GM12878 (cell line): Measurements from ENCODE around the gene DESI2. TPM values are rescaled to one million over a fixed set of nuclear protein-coding genes. Genes with fewer than 3 reads are reported as not detected.

Experiments used
- ATF7 ChIP-seq: fragments of 450-650 bp; IDR thresholded peaks from 2 replicates; pipeline ENCODE4 v1.6.1; 2016; ENCODE audit warnings: low read depth, mild to moderate bottlenecking
- BCL11A ChIP-seq: IDR thresholded peaks from 2 replicates; pipeline ENCODE4 v1.6.1; 2011; ENCODE audit warnings: low read depth, low read length
- CBX3 ChIP-seq: fragments of 200-600 bp; sonication (generic); IDR thresholded peaks from 2 replicates; pipeline ENCODE4 v1.6.1; 2016; ENCODE audit warnings: low read depth, borderline replicate concordance
- CBX5 ChIP-seq: sonication (generic); IDR thresholded peaks from 2 replicates; pipeline ENCODE4 v1.6.1; 2016; ENCODE audit warnings: low read depth, moderate library complexity, mild to moderate bottlenecking, inconsistent platforms
- CEBPZ ChIP-seq: fragments of 150-350 bp; IDR thresholded peaks from 2 replicates; pipeline ENCODE4 v1.6.1; 2016; ENCODE audit warnings: low read depth, low read length
- EED ChIP-seq: sonication (generic); IDR thresholded peaks from 2 replicates; pipeline ENCODE4 v1.6.1; 2016; ENCODE audit warnings: antibody characterized with exemption, low read depth
- EP300 ChIP-seq, 2 experiments: fragments of 150-350 bp in 1 of 2; IDR thresholded peaks; 2 replicates each; pipeline ENCODE4 v1.6.1; 2011 to 2012; ENCODE audit warnings: low read depth in 2 of 2, low read length in 2 of 2, borderline replicate concordance in 1 of 2, improper control_type of control experiment in 1 of 2, inconsistent platforms in 1 of 2; ENCODE audit not compliant: control insufficient read depth in 1 of 2
- ETV6 ChIP-seq, 2 experiments: fragments of 450-650 bp in 1 of 2; IDR thresholded peaks in 1 of 2; conservative IDR thresholded peaks in 1 of 2; 2 replicates each; pipeline ENCODE4 v1.6.1; 2014; ENCODE audit warnings: antibody characterized with exemption in 1 of 2, borderline replicate concordance in 1 of 2, low read depth in 1 of 2, mild to moderate bottlenecking in 1 of 2, moderate library complexity in 1 of 2
- FOXK2 ChIP-seq: fragments of 450-650 bp; IDR thresholded peaks from 2 replicates; pipeline ENCODE4 v1.6.1; 2017; ENCODE audit warnings: mild to moderate bottlenecking, moderate library complexity
- JUNB ChIP-seq: IDR thresholded peaks from 2 replicates; pipeline ENCODE4 v1.6.1; 2016; ENCODE audit warnings: antibody characterized with exemption, mild to moderate bottlenecking
- LARP7 ChIP-seq: fragments of 450-650 bp; IDR thresholded peaks from 2 replicates; pipeline ENCODE4 v1.6.1; 2017; ENCODE audit warnings: mild to moderate bottlenecking
- NFYB ChIP-seq: IDR thresholded peaks from 2 replicates; pipeline ENCODE4 v1.6.1; 2011; ENCODE audit warnings: low read depth, mild to moderate bottlenecking, low read length, improper control_type of control experiment, moderate library complexity; ENCODE audit not compliant: insufficient read depth
- NRF1 ChIP-seq: conservative IDR thresholded peaks from 2 replicates; pipeline ENCODE4 v1.6.1; 2011; ENCODE audit warnings: mild to moderate bottlenecking, low read depth, low read length, improper control_type of control experiment
- RAD51 ChIP-seq: fragments of 450-650 bp; IDR thresholded peaks from 2 replicates; pipeline ENCODE4 v1.6.1; 2016; ENCODE audit warnings: moderate library complexity, mild to moderate bottlenecking, inconsistent platforms
- RELB ChIP-seq: fragments of 450-650 bp; IDR thresholded peaks from 2 replicates; pipeline ENCODE4 v1.6.1; 2017; ENCODE audit warnings: low read depth, mild to moderate bottlenecking, moderate library complexity
- RUNX3 ChIP-seq: IDR thresholded peaks from 2 replicates; pipeline ENCODE4 v1.6.1; 2012; ENCODE audit warnings: low read length, inconsistent platforms
- SMAD1 ChIP-seq: fragments of 450-650 bp; IDR thresholded peaks from 2 replicates; pipeline ENCODE4 v1.6.1; 2018; ENCODE audit warnings: mild to moderate bottlenecking, low read depth; ENCODE audit not compliant: partially characterized antibody
- TAF1 ChIP-seq: IDR thresholded peaks from 2 replicates; pipeline ENCODE4 v1.6.1; 2011; ENCODE audit warnings: mild to moderate bottlenecking, low read depth, low read length, borderline replicate concordance
- TARDBP ChIP-seq: IDR thresholded peaks from 2 replicates; pipeline ENCODE4 v1.6.1; 2016; ENCODE audit warnings: borderline replicate concordance
- ZBTB33 ChIP-seq: fragments of 450-650 bp; IDR thresholded peaks from 2 replicates; pipeline ENCODE4 v1.6.1; 2017; ENCODE audit warnings: mild to moderate bottlenecking
- ZZZ3 ChIP-seq: IDR thresholded peaks from 2 replicates; pipeline ENCODE4 v1.6.1; 2011; ENCODE audit warnings: low read depth; ENCODE audit not compliant: control insufficient read depth, insufficient read length
- polyA plus RNA-seq, 11 experiments: library from polyadenylated mRNA; depleted of rRNA in 4 of 11; unstranded in 6 of 11; stranded (reverse) in 5 of 11; fragments of >200 nt; fragmentation: Nextera tagmentation in 4 of 11; fragmentation: Illumina TruSeq in 1 of 11; extraction: Ambion mirVana in 4 of 11; extraction: Trizol in 1 of 11; gene quantifications; 1 replicate in 1 of 11; 2 replicates in 10 of 11; pipeline versions ENCODE4 v1.2.1 to v1.2.3, GENCODE V29; 2011 to 2016; ENCODE audit warnings: inconsistent platforms in 2 of 11, missing spikeins in 2 of 11, low read depth in 1 of 11
- total RNA-seq, 4 experiments: library from RNA; depleted of rRNA in 3 of 4; stranded (reverse); fragments of >200 nt in 3 of 4; fragmentation: Illumina TruSeq in 1 of 4; extraction: Trizol in 1 of 4; gene quantifications; 2 replicates each; pipeline versions ENCODE4 v1.2.1 to v1.2.3, GENCODE V29; 2013 to 2021

DESI2 gene
- total and polyA plus RNA-seq, 10 of the 15 experiments (the other 5 are each of a cell fraction or from before 2014, with no cell fraction given), result 6.2 to 21.5 (median 17.3) TPM

GRCh38 chr1:244652623-244653438 is at the start of gene DESI2 (continued):
- TF ChIP-seq TARDBP (peak; percentile 79; the same call in 1 of the 2 replicates), ETV6 (conservative IDR thresholded peaks at IDR 0.05 in 1 of 2, IDR thresholded peaks at IDR 0.05 in 1 of 2; ENCODE audit: borderline replicate concordance in 1 of 2, low read depth in 1 of 2) (no peak), EP300 (IDR thresholded peaks at IDR 0.05; ENCODE audit: borderline replicate concordance in 1 of 2, control insufficient read depth in 1 of 2, low read depth in 2 of 2, low read length in 2 of 2) (0 out of 4 replicates have a peak, but pooled peaks of 1 of the 2 experiments have one; percentile 2), CBX5 (no peak), LARP7 (peak; percentile 90), SMAD1 (no peak), RAD51 (no peak), ZZZ3 (no peak), TAF1 (peak; percentile 91; the same call in 1 of the 2 replicates), FOXK2 (no peak), ZBTB33 (no peak), ATF7 (no peak), CBX3 (no peak), NFYB (no peak), NRF1 (peak; percentile 49; the same call in 1 of the 2 replicates), CEBPZ (no peak), EED (no peak), JUNB (no peak), RUNX3 (peak; percentile 30; the same call in 1 of the 2 replicates), BCL11A (no peak), RELB (no peak)
